GM21515 (cell line): ENCODE results near the gene MRPL39.
A peak's percentile ranks its signal among the peaks of the same experiment; 100 is the strongest.

Experiments
- ATAC-seq: cut with Tn5 transposase; IDR thresholded peaks from one replicate; pipeline ENCODE4 v1.9.1; 2021; ENCODE audit not compliant: unreplicated experiment

MRPL39 gene

DNA sequence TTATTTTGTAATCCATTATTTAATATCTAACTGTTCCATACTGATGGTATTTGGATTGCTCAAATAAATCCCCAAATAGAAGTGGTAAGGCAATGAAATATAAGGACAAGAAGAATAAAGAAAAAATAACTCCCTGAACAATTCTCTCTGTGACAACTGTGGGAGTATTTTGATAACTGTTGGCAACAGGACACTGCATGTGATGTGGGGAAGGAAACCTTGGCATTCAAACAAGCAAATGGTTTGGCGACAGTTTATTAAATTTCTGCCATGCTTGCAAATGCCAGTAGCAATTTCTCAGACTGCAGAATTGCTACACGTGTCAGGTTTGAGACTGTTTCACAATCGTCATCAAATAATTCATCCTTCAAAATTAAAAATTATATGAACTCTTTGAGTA lies 8.6 kb upstream of the MRPL39 start:
- ATAC-seq, result no peak

DNA sequence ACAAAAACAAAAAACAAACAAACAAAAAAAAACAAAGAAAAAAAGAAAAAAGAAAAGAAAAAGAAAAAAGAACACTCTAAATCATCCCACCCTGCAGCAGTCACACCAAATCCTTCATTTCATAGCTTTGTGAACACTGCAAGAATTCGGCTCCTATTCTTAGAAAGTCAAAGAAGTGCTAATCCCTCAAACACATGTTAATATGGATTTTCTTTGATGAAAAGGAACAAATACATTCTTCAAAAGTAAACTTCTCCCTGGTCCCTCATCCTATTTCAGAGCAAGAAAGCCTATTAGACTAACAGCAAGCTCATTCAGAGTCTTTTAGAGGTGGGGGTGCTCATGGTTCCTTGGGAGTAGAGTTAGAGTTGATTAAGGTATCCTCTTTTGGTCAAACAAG lies 7.2 kb upstream of the MRPL39 start:
- ATAC-seq, result no peak

DNA sequence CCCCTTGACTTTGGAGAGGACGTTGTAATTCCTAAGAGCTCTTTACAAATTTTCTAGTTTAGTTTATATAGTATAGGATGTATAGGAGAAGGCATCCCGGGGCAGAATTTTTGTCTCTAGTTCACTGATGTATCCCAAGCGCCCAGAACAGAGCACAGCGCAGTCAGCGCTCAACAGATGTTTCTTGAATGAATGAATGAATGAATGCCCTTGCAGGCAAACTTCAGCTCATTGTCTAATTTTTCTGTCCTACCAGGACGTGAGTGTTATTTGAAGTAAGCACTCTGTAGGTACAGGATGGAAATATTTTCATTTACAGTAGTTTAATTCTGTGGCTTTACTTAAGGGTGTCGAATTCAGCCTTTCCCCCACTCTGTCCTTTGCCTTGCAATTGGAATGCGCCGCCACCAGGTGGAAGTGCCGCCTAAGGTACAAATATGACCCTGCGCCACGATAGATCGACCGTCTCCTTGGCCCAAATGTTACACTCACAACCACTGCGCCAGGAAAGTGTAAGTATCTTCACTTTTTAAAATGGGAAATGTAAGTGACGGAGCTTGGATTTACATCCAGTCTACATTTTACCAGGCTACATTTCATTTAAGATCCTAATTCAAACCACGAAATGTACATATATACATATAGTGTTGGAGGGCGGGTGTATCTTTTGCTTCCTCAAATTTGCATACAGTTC lies 910 bp upstream of the MRPL39 start:
- peak; percentile 79 for ATAC-seq

DNA sequence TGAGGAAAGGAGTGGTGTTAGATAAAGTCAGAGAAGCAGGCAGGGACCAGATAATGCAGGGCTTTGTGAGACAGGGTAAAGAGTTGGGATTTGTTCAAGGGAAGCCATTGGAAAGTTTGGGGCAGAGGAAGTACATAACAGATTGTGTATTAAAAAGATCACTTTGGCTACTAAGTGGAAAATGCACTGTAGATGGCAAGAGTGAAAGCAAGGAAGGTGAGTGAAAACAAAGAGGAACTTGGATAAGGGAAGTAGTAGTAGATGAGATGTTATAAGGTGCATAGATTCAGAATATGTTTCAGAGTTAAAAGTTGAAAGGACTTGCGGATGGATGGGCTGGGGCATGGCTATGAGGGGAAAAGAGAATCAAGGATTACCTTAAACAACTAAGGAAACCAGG lies 17.4 kb downstream of the MRPL39 start:
- ATAC-seq, result no peak

DNA sequence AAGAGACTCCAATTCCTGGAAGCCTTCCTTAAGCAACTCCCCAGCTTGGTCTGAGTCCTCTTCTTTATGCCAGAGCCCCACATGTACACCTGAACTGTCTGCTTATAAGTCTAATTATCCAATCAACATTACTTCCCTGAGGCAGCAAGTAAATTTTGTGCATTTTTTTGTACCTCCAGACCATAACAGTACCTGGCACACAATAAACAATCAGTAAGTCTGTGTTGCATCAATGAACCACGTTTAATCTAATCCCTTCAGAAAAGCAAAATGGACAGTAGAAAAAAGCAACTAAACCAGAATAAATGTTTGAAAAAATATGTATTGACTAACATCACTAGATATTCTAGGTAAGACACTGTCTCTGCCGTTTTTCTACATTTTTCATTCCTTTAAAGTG lies 20.5 kb downstream of the MRPL39 start:
- ATAC-seq, result no peak

GRCh38 chr21:25586326-25586725 lies 21.0 kb downstream of the MRPL39 start:
- no peak for ATAC-seq

GRCh38 chr21:25584833-25585676 lies 22.2 kb downstream of the MRPL39 start:
- no peak for ATAC-seq

DNA sequence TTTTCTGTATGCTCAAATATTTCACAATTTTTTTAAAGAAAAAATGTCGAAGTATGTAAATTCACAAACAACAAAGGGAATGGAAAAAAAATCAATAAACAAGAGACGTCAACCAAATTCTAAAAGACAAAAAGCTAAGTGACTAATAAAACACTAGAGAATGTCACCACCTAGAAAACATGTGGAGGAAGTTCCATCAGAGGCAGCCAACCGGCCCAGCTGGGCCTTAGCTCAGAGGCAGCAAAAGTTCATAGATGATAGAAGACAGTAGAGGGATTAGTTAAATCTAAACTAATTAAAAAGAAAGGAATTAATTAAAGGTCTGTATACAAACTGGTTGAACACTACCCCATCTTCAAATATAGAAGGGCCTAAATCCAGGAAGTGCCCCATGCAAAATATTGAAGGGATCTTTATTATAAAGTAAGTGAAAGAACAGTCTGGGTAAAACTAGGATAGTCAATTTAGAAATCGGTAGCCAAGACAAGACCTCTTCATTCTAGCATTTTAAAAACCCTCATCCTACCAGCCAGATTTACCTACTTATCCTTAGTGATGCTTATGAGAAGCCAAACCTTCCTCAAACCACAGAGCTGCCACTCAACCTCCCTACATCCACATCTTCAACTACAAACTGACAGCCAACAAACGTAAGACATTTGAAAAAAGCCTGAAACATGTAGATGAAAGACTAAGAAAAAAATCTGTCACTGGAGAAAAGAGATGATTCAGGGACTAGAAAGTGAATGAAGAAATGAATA lies 23.7 kb downstream of the MRPL39 start:
- ATAC-seq, result no peak

- no peak for ATAC-seq
Observed at GRCh38 chr21:25582888-25583287, 24.4 kb downstream of the MRPL39 start.

DNA sequence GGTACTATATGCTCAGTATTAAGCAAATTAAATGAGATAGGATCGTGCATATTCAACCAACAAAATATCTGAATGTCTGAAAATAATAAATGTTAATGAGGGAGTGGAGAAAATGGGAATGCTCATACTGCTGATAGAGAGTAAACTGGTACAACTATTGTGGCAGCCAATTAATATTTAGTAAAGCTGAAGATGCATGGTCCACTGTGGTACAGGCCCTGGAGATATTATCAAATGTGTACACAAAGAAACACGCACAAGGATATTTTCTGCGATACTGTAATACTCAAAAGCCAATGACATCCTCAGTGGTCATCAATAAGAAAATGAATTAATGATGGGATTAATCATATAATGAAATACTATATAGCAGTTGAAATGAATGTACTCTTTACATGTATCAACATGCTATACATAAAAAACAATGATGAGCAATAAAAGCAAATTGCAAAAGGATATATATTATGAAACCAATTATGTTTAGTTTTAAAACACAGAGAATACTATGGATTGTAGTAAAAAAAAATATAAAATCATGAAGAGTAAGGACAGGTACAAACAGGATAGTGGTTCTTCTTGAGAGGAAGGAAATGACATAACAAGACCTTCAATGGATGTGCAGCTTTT lies 25.0 kb downstream of the MRPL39 start:
- ATAC-seq, result no peak

GRCh38 chr21:25581582-25581981 lies 25.7 kb downstream of the MRPL39 start:
- ATAC-seq, result no peak

DNA sequence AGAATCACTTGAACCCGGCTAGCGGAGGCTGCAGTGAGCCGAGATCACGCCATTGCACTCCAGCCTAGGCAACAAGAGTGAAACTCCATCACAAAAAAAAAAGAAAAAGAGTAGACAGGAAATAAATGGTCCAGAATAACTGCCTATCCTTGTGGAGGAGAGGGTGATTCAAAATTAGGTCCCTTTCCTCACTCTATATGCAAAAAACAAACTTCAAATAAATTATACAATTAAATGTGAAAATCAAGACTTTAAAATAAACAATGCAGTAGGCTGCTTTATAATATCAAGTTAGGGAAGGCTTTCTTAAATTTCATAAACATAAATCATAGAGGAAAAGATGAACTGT lies 26.4 kb downstream of the MRPL39 start:
- no peak for ATAC-seq

DNA sequence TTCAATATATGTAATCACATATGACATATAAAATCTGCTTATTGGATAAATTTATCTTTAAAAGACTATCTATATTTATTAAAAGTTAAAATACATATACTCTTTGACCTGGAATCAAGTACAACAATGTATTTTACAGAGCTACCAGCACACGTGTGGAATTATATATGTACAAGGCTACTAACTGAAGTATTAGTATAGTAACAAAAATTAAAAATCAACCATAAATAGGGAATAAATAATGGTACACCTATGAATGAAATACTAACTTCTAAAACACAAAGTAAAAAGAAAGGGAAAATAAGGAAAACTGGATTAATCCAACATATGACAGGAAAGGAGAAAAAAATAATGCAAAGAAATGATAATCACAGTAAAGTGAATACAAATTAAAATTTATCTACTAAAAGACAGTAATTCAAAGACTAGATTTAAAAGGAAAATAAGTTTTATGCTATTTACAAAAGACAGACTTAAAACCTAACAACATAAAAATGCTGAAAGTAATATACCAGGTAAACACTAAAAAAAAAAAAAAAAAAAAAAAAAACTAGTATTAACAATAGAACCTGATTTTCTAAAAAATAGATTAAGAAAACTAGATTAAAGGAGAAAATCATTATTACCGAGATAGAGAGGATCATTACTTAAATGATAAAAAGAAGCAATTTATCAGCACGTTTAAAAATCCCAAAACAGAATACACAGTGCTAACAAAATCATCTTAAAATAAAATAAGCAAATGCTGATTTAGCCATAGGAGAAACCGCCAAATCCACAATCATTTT lies 27.9 kb downstream of the MRPL39 start:
- no peak for ATAC-seq

GRCh38 chr21:25578056-25578961 lies 29.0 kb downstream of the MRPL39 start:
- peak; percentile 27 for ATAC-seq

DNA sequence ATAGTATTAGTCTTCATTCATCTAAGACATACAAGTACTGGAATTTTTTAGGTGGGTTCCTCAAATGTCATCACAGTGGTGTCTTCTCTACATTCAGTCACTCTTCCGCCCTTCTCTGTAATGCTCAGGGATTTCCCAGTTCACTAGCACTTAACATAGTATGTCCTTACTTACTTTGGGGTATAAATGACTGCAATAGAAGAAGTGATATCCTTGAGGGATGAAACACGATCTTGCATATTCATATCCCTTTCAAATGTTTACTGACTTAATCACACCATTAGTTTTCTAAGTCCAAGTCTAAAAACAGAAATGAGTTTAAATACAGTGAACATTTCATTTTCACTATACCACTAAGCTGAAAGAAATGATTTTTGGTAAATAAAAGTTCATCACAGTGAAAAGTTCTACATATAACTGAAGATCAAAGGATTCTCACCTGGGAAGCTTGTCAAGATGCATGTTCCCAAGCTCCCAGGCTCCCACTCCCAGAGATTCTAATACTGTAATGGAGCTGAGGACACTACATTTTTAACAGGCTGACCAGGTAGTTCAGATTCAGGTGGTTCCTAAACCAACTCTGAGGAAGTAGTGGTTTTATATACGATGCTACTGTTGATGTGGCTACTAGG lies 29.7 kb downstream of the MRPL39 start:
- ATAC-seq, result no peak

- peak; percentile 30 for ATAC-seq
Observed at GRCh38 chr21:25573409-25574206, 33.7 kb downstream of the MRPL39 start.

- peak; percentile 44 for ATAC-seq
Observed at GRCh38 chr21:25572861-25573310, 34.4 kb downstream of the MRPL39 start.

DNA sequence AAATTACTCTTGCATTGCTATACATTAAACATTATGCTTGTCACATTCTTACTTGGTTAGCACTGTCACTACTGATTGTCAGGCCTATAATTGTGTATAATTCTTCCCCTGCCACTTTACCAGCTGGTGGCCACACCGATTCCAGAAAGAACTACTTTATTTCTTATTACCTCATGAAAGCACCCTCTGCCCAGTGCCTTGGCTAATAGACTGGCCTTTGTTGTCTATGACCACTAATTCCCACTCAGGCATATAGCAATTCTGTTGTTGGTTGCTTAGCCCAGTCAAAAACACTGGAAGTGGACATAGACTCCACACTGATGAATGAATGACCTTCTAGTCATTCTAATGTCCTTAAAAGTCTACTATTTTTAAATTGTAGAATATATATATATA lies 35.6 kb downstream of the MRPL39 start:
- ATAC-seq, result no peak
